OCI-LY7 (cell line): ENCODE data around the gene FITM1. TPM values are rescaled to one million over a fixed set of nuclear protein-coding genes. Genes with fewer than 3 reads are reported as not detected.

Experiments used
- BruUV-seq: library from RNA; stranded (reverse); fragments of 400-500 nt; replicated peaks from 2 replicates; lab custom pipeline; 2021; lab: Mats Ljungman, UMichigan
- CTCF ChIA-PET: fragments of 300-600 bp; sonication (Branson Sonifier 250); formaldehyde crosslinking; loops from one replicate; lab custom pipeline; 2022; ENCODE audit warnings: antibody characterized with exemption; ENCODE audit not compliant: unreplicated experiment; lab: Charles Lee
- POLR2A ChIA-PET: fragments of 300-600 bp; sonication (Branson Sonifier 250); formaldehyde crosslinking; loops from one replicate; lab custom pipeline; 2022; ENCODE audit warnings: antibody characterized with exemption; lab: Charles Lee
- DNase-seq: peaks from one replicate; pipeline ENCODE4 v3.0.0-alpha.2; 2015; ENCODE audit warnings: low spot score
- H2AFZ ChIP-seq: fragments of 200-600 bp; sonication (generic), shearing (Covaris generic); 2 replicates; pipeline ENCODE4 v1.6.1; 2014; ENCODE audit warnings: mild to moderate bottlenecking, antibody characterized with exemption, low read length, moderate library complexity
- H3K27ac ChIP-seq: fragments of 200-600 bp; sonication (generic); 2 replicates; pipeline ENCODE4 v1.5.1; 2014; ENCODE audit warnings: mixed run types, low read depth, mild to moderate bottlenecking, moderate library complexity, low read length, inconsistent platforms; ENCODE audit not compliant: poor library complexity, severe bottlenecking
- H3K36me3 ChIP-seq: fragments of 200-600 bp; sonication (generic); 2 replicates; pipeline ENCODE4 v1.6.1; 2014; ENCODE audit warnings: mild to moderate bottlenecking, antibody characterized with exemption, low read length, moderate library complexity, mixed read lengths; ENCODE audit not compliant: insufficient read depth
- H3K4me1 ChIP-seq: fragments of 200-600 bp; sonication (generic); 2 replicates; pipeline ENCODE4 v1.5.1; 2014; ENCODE audit warnings: mild to moderate bottlenecking, low read length; ENCODE audit not compliant: insufficient read depth, poor library complexity, severe bottlenecking
- H3K4me2 ChIP-seq: fragments of 200-600 bp; sonication (generic); 2 replicates; pipeline ENCODE4 v1.6.1; 2014; ENCODE audit warnings: mild to moderate bottlenecking, low read length
- H3K4me3 ChIP-seq: fragments of 200-600 bp; sonication (generic); 2 replicates; pipeline ENCODE4 v1.5.1; 2014; ENCODE audit warnings: mild to moderate bottlenecking, low read depth, low read length; ENCODE audit not compliant: poor library complexity, severe bottlenecking
- H3K79me2 ChIP-seq: fragments of 200-600 bp; sonication (generic); 2 replicates; pipeline ENCODE4 v1.6.1; 2016; ENCODE audit warnings: low read depth, mild to moderate bottlenecking, low read length, moderate library complexity, mixed read lengths; ENCODE audit not compliant: insufficient read depth
- H3K9me2 ChIP-seq: fragments of 200-600 bp; sonication (generic); 2 replicates; pipeline ENCODE4 v1.6.1; 2016; ENCODE audit warnings: mild to moderate bottlenecking, low read length, mixed read lengths; ENCODE audit not compliant: insufficient read depth
- H3K9me3 ChIP-seq: fragments of 200-600 bp; sonication (generic); 2 replicates; pipeline ENCODE4 v1.6.1; 2014; ENCODE audit warnings: mild to moderate bottlenecking, mixed run types, low read length, mixed read lengths
- H4K20me1 ChIP-seq: fragments of 200-600 bp; sonication (generic); 2 replicates; pipeline ENCODE4 v1.6.1; 2014; ENCODE audit warnings: mild to moderate bottlenecking, antibody characterized with exemption, low read length, moderate library complexity, mixed read lengths; ENCODE audit not compliant: insufficient read depth
- EZH2phosphoT487 ChIP-seq: fragments of 200-600 bp; sonication (generic); IDR thresholded peaks from 2 replicates; pipeline ENCODE4 v1.6.1; 2018; ENCODE audit warnings: low read depth, borderline replicate concordance, mild to moderate bottlenecking, mixed run types, antibody characterized with exemption, low read length, moderate library complexity, mixed read lengths
- intact Hi-C: fragments of 100-400 bp; cut with micrococcal nuclease; formaldehyde crosslinking; loops from one replicate; pipeline ENCODE4 v1.10.0; 2022; ENCODE audit not compliant: unreplicated experiment
- total RNA-seq, 2 experiments: library from RNA; depleted of rRNA in 1 of 2; stranded (reverse); fragments of >200 nt in 1 of 2; shearing (Covaris generic) in 1 of 2; gene quantifications; 2 replicates each; pipeline ENCODE4 v1.2.3, GENCODE V29; 2014 to 2022
- TF ChIP-seq, protein P1 (sequence below): fragments of 200-600 bp; sonication (generic); conservative IDR thresholded peaks from 2 replicates; pipeline ENCODE4 v1.5.1; 2014; ENCODE audit warnings: mild to moderate bottlenecking, antibody characterized with exemption, low read length, moderate library complexity, mixed read lengths

FITM1 gene
- total RNA-seq, 2 experiments from 2014 or later: 0.28 to 0.97 TPM

DNA sequence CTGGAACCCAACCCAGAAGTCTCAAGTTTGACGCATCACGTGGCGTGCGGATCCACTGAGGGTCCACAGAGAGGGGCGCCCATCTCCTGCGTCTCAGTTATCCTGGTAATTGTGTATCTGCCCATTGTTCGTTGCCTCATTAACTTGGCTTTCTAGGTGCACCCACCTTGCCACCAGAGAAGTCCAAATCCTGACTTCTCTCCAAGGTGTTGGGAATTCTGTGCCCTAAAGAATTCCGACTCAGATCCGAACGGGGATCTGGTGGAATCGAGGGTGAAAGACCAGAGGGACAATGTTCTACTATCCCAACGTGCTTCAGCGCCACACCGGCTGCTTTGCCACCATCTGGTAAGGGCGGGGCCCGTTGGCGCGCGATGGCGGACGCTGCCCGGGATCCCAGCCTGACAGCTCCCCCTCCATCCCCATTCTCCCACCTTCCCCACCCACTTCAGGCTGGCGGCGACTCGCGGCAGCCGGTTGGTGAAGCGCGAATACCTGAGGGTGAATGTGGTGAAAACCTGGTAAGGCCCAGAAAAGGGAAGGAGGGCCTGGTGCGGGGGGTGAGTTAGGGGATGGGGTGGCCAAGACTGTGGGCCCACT lies 41.9 kb downstream of the FITM1 start:
- ChIA-PET POLR2A (no interaction called here), CTCF (interaction anchor here (1.3 kb wide), 1 partner anchor 11 kb away, joined by 3 read pairs; the partner anchor contains the start of gene IRF9)
- DNase-seq: no peak
- Histone ChIP-seq H3K4me1 (no peaks in the 10 kb centered on the region), H3K4me3 (no peak overlapping the region), H4K20me1 (no peaks in the 10 kb centered on the region), H2AFZ (no peak overlapping the region), H3K79me2 (no peaks in the 10 kb centered on the region), H3K9me3 (no peaks in the 10 kb centered on the region), H3K9me2 (no peaks in the 10 kb centered on the region), H3K4me2 (no peak overlapping the region), H3K27ac (no peak overlapping the region), H3K36me3 (no peaks in the 10 kb centered on the region)
- intact Hi-C loops: no loop called here
- no peak for TF ChIP-seq EZH2phosphoT487
- TF ChIP-seq, protein P1, sequence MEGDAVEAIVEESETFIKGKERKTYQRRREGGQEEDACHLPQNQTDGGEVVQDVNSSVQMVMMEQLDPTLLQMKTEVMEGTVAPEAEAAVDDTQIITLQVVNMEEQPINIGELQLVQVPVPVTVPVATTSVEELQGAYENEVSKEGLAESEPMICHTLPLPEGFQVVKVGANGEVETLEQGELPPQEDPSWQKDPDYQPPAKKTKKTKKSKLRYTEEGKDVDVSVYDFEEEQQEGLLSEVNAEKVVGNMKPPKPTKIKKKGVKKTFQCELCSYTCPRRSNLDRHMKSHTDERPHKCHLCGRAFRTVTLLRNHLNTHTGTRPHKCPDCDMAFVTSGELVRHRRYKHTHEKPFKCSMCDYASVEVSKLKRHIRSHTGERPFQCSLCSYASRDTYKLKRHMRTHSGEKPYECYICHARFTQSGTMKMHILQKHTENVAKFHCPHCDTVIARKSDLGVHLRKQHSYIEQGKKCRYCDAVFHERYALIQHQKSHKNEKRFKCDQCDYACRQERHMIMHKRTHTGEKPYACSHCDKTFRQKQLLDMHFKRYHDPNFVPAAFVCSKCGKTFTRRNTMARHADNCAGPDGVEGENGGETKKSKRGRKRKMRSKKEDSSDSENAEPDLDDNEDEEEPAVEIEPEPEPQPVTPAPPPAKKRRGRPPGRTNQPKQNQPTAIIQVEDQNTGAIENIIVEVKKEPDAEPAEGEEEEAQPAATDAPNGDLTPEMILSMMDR: no peak
- no TSS peak for BruUV-seq

GRCh38 chr14:24172871-24173281 lies 42.4 kb downstream of the FITM1 start:
- Histone ChIP-seq H4K20me1 (no peaks in the 10 kb centered on the region), H3K27ac (no peak overlapping the region), H3K36me3 (no peaks in the 10 kb centered on the region), H3K9me3 (no peaks in the 10 kb centered on the region), H3K4me1 (no peaks in the 10 kb centered on the region), H2AFZ (no peak overlapping the region), H3K4me3 (no peak overlapping the region), H3K4me2 (no peak overlapping the region), H3K9me2 (no peaks in the 10 kb centered on the region), H3K79me2 (no peaks in the 10 kb centered on the region)
- intact Hi-C loops: no loop called here
- BruUV-seq: no TSS peak
- no peak for DNase-seq
- ChIA-PET POLR2A (interaction anchor here (0.9 kb wide), 1 partner anchor 101 kb away, joined by 3 read pairs; no protein-coding TSS in a partner anchor), CTCF (interaction anchor here (1.3 kb wide), 1 partner anchor 12 kb away, joined by 3 read pairs; the partner anchor contains the start of gene IRF9)
- no peak for TF ChIP-seq EZH2phosphoT487
- TF ChIP-seq, protein P1: no peak

- TF ChIP-seq EZH2phosphoT487: no peak
- TF ChIP-seq, protein P1: no peak
- POLR2A ChIA-PET: no interaction called here
- H3K27ac ChIP-seq: no peak overlapping the region
Measured at GRCh38 chr14:24176599-24176998, 46.1 kb downstream of the FITM1 start.

More at GRCh38 chr14:24176599-24176998, 46.1 kb downstream of the FITM1 start:
- intact Hi-C loops: no loop called here
- Histone ChIP-seq H3K4me3 (no peak overlapping the region), H4K20me1 (no peaks in the 10 kb centered on the region), H3K9me2 (no peaks in the 10 kb centered on the region), H3K4me2 (no peak overlapping the region), H3K79me2 (no peaks in the 10 kb centered on the region), H3K9me3 (no peaks in the 10 kb centered on the region), H3K36me3 (peaks cover 35% of the 10 kb centered on the region), H3K4me1 (no peaks in the 10 kb centered on the region), H2AFZ (no peak overlapping the region)
- CTCF ChIA-PET: no interaction called here
- BruUV-seq: no TSS peak
- DNase-seq: no peak
